ENCODE measurements around the gene RPP40.

DNA sequence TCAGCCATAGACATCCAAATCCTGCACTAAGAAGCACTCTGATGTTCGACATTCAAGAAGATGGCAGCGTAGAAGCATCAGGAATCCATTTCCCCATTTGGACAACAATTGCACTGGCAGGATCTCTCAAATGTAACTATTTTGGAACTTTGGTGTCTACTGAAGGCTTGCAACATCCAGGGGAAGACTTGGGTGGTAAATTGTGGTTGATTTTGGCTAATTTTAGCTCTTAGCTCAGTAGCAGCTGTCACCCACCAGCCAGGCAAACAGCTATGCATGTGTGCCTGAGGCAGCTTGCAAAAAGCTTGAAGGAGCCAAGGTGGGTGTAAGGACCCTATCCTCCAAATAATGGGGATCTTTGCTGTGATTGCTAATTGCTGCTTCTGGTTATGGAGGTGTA is 46.2 kb upstream of the RPP40 start:
- TF ChIP-seq TAF1 (IDR thresholded peaks at IDR 0.05; ENCODE audit: borderline replicate concordance, insufficient read depth, low read length) (no peak), POLR2AphosphoS5 (IDR thresholded peaks at IDR 0.05; ENCODE audit: low read depth, low read length) (no peak), FOXP2 (optimal IDR thresholded peaks at IDR 0.05; ENCODE audit: borderline replicate concordance, extremely low read depth, extremely low read length, insufficient read depth) (no peak)
- TF ChIP-seq, protein P1, sequence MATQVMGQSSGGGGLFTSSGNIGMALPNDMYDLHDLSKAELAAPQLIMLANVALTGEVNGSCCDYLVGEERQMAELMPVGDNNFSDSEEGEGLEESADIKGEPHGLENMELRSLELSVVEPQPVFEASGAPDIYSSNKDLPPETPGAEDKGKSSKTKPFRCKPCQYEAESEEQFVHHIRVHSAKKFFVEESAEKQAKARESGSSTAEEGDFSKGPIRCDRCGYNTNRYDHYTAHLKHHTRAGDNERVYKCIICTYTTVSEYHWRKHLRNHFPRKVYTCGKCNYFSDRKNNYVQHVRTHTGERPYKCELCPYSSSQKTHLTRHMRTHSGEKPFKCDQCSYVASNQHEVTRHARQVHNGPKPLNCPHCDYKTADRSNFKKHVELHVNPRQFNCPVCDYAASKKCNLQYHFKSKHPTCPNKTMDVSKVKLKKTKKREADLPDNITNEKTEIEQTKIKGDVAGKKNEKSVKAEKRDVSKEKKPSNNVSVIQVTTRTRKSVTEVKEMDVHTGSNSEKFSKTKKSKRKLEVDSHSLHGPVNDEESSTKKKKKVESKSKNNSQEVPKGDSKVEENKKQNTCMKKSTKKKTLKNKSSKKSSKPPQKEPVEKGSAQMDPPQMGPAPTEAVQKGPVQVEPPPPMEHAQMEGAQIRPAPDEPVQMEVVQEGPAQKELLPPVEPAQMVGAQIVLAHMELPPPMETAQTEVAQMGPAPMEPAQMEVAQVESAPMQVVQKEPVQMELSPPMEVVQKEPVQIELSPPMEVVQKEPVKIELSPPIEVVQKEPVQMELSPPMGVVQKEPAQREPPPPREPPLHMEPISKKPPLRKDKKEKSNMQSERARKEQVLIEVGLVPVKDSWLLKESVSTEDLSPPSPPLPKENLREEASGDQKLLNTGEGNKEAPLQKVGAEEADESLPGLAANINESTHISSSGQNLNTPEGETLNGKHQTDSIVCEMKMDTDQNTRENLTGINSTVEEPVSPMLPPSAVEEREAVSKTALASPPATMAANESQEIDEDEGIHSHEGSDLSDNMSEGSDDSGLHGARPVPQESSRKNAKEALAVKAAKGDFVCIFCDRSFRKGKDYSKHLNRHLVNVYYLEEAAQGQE (IDR thresholded peaks at IDR 0.05; ENCODE audit: insufficient read depth in 1 of 2, low read depth in 2 of 2, low read length in 2 of 2), result no peak

Data from PFSK-1 (cell line).